Loucy (cell line): Measurements from ENCODE around the gene CCDC92.

Source experiments
- EZH2phosphoT487 ChIP-seq: fragments of 200-600 bp; IDR thresholded peaks from 2 replicates; pipeline ENCODE4 v1.6.1; 2018; ENCODE audit warnings: antibody characterized with exemption, mild to moderate bottlenecking, moderate library complexity, borderline replicate concordance
- TF ChIP-seq, protein P1 (sequence below): fragments of 200-600 bp; sonication (generic); conservative IDR thresholded peaks from 2 replicates; pipeline ENCODE4 v1.5.1; 2014; ENCODE audit warnings: mild to moderate bottlenecking, antibody characterized with exemption, low read length

DNA sequence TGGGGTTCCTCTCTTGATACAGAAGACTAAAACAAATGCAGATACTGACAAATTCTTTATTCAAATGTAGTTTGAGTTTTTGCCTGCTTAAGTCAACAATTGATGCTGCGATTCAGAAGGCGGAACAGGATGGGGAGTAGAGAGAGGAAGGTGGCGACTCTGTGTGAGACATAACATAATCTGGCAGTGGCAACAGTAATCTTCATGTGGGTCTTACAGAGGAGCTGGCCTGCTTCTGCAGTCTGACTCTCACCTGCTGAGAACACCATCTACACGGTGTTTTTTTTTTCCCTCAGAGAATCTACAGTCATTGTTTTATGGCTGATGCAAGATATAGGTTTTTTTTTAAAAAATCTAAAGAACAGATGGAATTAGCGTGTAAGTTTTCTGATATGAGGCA, 10.1 kb downstream of the CCDC92 start:
- TF ChIP-seq EZH2phosphoT487 = no peak
- TF ChIP-seq, protein P1, sequence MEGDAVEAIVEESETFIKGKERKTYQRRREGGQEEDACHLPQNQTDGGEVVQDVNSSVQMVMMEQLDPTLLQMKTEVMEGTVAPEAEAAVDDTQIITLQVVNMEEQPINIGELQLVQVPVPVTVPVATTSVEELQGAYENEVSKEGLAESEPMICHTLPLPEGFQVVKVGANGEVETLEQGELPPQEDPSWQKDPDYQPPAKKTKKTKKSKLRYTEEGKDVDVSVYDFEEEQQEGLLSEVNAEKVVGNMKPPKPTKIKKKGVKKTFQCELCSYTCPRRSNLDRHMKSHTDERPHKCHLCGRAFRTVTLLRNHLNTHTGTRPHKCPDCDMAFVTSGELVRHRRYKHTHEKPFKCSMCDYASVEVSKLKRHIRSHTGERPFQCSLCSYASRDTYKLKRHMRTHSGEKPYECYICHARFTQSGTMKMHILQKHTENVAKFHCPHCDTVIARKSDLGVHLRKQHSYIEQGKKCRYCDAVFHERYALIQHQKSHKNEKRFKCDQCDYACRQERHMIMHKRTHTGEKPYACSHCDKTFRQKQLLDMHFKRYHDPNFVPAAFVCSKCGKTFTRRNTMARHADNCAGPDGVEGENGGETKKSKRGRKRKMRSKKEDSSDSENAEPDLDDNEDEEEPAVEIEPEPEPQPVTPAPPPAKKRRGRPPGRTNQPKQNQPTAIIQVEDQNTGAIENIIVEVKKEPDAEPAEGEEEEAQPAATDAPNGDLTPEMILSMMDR = no peak
